ENCODE measurements around the gene JMJD8.
A peak's percentile ranks its signal among the peaks of the same experiment; 100 is the strongest.

- TF ChIP-seq REST (tag by site-specific recombination; IDR thresholded peaks at IDR 0.05) (peak; percentile 26; the same call in 1 of the 2 replicates), MEIS1 (CRISPR knock-in tag; IDR thresholded peaks at IDR 0.05; ENCODE audit: borderline replicate concordance) (no peak), CTCF (tag by site-specific recombination; IDR thresholded peaks at IDR 0.05) (0 out of 2 replicates have a peak, but pooled peaks have one; percentile 22), ZNF677 (tag by site-specific recombination; IDR thresholded peaks at IDR 0.05) (no peak), MZF1 (tag by site-specific recombination; IDR thresholded peaks at IDR 0.05; ENCODE audit: borderline replicate concordance) (no peak), ZSCAN4 (tag by site-specific recombination; IDR thresholded peaks at IDR 0.05) (no peak; the same call in 1 of the 2 replicates)
These were observed 601 bp downstream of the JMJD8 start for GRCh38 chr16:683396-684070.

All from HEK293 (cell line).